ENCODE measurements around the gene GALNT15. TPM values are rescaled to one million over a fixed set of nuclear protein-coding genes. Genes with fewer than 3 reads are reported as not detected.

GALNT15 gene
- total and polyA plus RNA-seq, 2 donors (not counting 3 experiments of a cell fraction or from before 2014, with no cell fraction given) = 0.87 to 5.4 TPM

DNA sequence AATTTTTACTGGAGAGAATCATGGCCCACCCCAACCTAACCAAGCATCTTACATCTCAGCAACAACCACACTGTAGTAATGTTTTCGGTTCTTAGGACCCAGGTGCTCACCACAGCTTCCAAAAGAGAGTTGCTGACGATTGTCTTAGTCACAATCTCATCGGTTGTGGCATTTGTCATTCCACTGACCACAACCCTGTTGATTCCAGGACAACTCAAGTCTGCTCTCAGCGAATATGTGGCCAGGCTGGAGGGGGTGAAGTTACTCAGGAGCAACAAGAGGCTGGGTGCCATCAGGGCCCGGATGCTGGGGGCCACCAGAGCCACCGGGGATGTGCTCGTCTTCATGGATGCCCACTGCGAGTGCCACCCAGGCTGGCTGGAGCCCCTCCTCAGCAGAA lies 25.9 kb downstream of the GALNT15 start:
- Histone ChIP-seq H3K27me3 (ENCODE audit: control insufficient read depth in 2 of 2, insufficient read depth in 2 of 2, low read length in 2 of 2) (peaks cover 0 to 2% of the 10 kb centered on the region in 2 experiments), H3K4me1 (ENCODE audit: control insufficient read depth, extremely low read depth, insufficient read depth, low read length) (no peaks in the 10 kb centered on the region)
- POLR2A ChIA-PET = no interaction called here

More for the DNA sequence above, 25.9 kb downstream of the GALNT15 start:
- Histone ChIP-seq H4K20me1 (replicated peaks; ENCODE audit: control insufficient read depth, extremely low read depth, insufficient read depth, low read length) (no peaks in the 10 kb centered on the region), H3K9me1 (replicated peaks; ENCODE audit: control insufficient read depth, extremely low read depth, insufficient read depth, low read length) (no peaks in the 10 kb centered on the region), H2AFZ (ENCODE audit: low read depth, low read length) (no peak overlapping the region), H3K9me3 (replicated peaks; ENCODE audit: control insufficient read depth, insufficient read depth, low read length) (no peaks in the 10 kb centered on the region), H3K4me3 (replicated peaks in 1 of 3; ENCODE audit: insufficient read depth in 1 of 3, low read depth in 1 of 3, low read length in 3 of 3) (no peak overlapping the region), H3K27ac (ENCODE audit: insufficient read depth, low read depth, low read length) (no peak overlapping the region), H3K4me2 (ENCODE audit: insufficient read depth, low read length) (no peak overlapping the region), H3K9ac (replicated peaks; ENCODE audit: extremely low read depth, insufficient read depth, low read length) (no peak overlapping the region), H3K79me2 (ENCODE audit: control insufficient read depth, insufficient read depth, low read length) (no peaks in the 10 kb centered on the region), H3K36me3 (ENCODE audit: control insufficient read depth in 2 of 2, extremely low read depth in 1 of 2, insufficient read depth in 2 of 2, low read length in 2 of 2) (no peaks in the 10 kb centered on the region)
- BruUV-seq (replicated peaks) = no TSS peak
- no peak for TF ChIP-seq FOS (IDR thresholded peaks at IDR 0.05; ENCODE audit: borderline replicate concordance, insufficient read depth, low read length)
- TF ChIP-seq MYC (IDR thresholded peaks at IDR 0.05; ENCODE audit: low read depth, low read length) = no peak
- TF ChIP-seq POLR2AphosphoS5 (IDR thresholded peaks at IDR 0.05; ENCODE audit: insufficient read depth, low read depth, low read length) = no peak
- no peak for TF ChIP-seq JUN (IDR thresholded peaks at IDR 0.05; ENCODE audit: borderline replicate concordance, insufficient read depth, insufficient read length, low read depth)
- TF ChIP-seq GATA2 (IDR thresholded peaks at IDR 0.05; ENCODE audit: insufficient read depth, insufficient read length, low read depth, low read length) = no peak
- TF ChIP-seq, protein P1, sequence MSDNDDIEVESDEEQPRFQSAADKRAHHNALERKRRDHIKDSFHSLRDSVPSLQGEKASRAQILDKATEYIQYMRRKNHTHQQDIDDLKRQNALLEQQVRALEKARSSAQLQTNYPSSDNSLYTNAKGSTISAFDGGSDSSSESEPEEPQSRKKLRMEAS (IDR thresholded peaks at IDR 0.05; ENCODE audit: insufficient read depth, insufficient read length) = no peak
- TF ChIP-seq, protein P2, sequence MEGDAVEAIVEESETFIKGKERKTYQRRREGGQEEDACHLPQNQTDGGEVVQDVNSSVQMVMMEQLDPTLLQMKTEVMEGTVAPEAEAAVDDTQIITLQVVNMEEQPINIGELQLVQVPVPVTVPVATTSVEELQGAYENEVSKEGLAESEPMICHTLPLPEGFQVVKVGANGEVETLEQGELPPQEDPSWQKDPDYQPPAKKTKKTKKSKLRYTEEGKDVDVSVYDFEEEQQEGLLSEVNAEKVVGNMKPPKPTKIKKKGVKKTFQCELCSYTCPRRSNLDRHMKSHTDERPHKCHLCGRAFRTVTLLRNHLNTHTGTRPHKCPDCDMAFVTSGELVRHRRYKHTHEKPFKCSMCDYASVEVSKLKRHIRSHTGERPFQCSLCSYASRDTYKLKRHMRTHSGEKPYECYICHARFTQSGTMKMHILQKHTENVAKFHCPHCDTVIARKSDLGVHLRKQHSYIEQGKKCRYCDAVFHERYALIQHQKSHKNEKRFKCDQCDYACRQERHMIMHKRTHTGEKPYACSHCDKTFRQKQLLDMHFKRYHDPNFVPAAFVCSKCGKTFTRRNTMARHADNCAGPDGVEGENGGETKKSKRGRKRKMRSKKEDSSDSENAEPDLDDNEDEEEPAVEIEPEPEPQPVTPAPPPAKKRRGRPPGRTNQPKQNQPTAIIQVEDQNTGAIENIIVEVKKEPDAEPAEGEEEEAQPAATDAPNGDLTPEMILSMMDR (IDR thresholded peaks at IDR 0.05; ENCODE audit: extremely low read depth in 1 of 2, insufficient read depth in 1 of 2, low read depth in 1 of 2, low read length in 2 of 2) = no peak
- CTCF ChIA-PET = no interaction called here
- dilution Hi-C loops (cut with MboI; ENCODE audit: extremely low pct_ligation_motif_present, low sequenced_read_pairs) (no loop called here), intact Hi-C loops (cut with micrococcal nuclease) (no loop called here)
- no peak for DNase-seq (ENCODE audit: low read depth, low spot score)
- peak; percentile 37 for FAIRE-seq
